Right lobe of liver (tissue), 4 donors: ENCODE measurements around the gene CPXM2.

ENCODE experiments used
- CTCF ChIP-seq, 4 donors: fragments of 200-600 bp in 3 of 4; fragments of 450-650 bp in 1 of 4; IDR thresholded peaks; one replicate each; pipeline versions ENCODE4 v1.5.1 to v1.8.0; 2016 to 2022; ENCODE audit warnings: antibody characterized with exemption in 4 of 4, mild to moderate bottlenecking in 2 of 4
- POLR2A ChIP-seq: fragments of 450-650 bp; IDR thresholded peaks from one replicate; pipeline ENCODE4 v1.6.1; 2017; ENCODE audit warnings: antibody characterized with exemption, mild to moderate bottlenecking
- donor health status: DM: no; HTN: no; CAD: no.
- donor health status: DM: no; HTN: no; CAD: no.
- donor health status: DM: no; HTN: yes; CAD: no.

GRCh38 chr10:123747426-123747825 is 144.2 kb downstream of the CPXM2 start:
- TF ChIP-seq CTCF (IDR thresholded peaks at IDR 0.05) (no peak), POLR2A (no peak)
